GM12801 (cell line): ENCODE results near the gene CAPN1.

Source experiments
- TF ChIP-seq, protein P1 (sequence below): IDR thresholded peaks from one replicate; pipeline ENCODE4 v1.5.1; 2011; ENCODE audit warnings: control low read depth; ENCODE audit not compliant: insufficient read length; ENCODE audit errors: extremely low read depth

The CAPN1 gene

DNA sequence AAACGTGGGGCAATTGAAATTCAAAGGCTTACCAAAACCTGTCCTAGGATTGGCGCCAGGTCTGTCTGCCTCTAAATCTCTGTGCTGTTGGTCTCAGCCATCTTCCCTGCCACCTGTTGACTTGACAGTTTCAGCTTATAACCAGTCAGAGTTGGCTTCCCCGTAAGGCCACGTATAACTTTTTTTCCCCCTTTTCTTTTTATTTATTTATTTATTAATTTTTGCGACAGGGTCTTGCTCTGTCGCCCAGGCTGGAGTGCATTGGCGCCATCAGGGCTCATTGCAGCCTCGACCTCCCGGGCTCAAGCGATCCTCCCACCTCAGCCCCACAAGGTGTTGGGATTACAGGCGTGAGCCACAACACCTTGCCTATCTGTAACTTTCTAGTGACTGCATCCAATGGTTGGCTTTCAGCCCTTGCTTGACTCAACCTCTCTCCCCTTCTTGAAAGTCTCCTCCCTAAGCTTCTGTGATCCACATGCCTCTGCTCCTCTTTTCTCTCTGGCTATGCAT is 46.0 kb upstream of the CAPN1 start:
- TF ChIP-seq, protein P1, sequence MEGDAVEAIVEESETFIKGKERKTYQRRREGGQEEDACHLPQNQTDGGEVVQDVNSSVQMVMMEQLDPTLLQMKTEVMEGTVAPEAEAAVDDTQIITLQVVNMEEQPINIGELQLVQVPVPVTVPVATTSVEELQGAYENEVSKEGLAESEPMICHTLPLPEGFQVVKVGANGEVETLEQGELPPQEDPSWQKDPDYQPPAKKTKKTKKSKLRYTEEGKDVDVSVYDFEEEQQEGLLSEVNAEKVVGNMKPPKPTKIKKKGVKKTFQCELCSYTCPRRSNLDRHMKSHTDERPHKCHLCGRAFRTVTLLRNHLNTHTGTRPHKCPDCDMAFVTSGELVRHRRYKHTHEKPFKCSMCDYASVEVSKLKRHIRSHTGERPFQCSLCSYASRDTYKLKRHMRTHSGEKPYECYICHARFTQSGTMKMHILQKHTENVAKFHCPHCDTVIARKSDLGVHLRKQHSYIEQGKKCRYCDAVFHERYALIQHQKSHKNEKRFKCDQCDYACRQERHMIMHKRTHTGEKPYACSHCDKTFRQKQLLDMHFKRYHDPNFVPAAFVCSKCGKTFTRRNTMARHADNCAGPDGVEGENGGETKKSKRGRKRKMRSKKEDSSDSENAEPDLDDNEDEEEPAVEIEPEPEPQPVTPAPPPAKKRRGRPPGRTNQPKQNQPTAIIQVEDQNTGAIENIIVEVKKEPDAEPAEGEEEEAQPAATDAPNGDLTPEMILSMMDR, result no peak

DNA sequence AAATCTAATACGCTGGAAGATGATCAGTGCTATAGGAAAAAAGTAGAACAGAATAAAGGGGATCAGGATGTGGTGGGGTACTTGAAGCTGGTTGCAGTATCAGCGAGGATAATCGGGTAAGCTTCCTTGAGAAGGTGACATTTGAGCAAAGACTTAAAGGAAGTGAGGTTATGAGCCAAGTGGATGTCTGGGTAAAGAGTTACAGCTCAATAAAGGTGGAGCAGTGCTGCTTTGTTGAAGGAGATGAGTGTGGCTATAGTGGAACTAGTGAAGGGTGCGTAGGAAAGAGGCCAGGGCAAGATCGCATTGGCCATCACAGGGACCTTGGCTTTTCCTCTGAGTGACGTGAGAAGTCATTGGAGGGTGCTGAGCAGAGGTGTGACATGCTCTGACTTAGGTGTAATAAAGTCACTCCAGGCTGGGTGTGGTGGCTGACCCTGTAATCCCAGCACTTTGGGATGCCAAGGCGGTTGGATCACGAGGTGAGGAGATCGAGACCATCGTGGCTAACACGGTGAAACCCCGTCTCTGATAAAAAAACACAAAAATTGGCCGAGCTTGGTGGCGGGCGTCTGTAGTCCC is 45.1 kb upstream of the CAPN1 start:
- TF ChIP-seq, protein P1, result no peak

DNA sequence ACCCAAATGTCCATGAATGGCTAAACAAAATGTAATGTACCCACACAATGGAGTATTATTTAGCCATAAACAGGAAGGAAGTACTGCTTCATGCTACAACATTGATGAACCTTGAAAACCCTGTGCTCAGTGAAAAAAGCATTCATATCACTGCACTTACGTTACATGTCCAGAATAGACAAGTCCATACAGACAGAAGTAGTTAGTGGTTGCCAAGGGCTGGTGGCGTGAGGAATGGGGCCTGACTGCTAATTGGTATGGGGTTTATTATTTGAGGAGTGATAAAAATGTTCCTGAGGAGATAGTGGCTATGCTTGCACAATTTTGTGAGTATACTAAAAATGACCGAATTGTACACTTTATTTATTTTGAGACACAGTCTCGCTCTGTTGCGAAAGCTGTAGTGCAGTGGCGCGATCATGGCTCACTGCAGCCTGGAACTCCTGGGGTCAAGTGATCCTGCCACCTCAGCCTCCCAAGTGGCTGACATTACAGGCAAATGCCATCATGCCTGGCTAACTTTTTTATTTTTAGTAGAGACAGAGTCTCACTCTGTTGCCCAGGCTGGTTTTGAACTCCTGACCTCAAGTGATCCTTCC is 39.7 kb upstream of the CAPN1 start:
- TF ChIP-seq, protein P1, result no peak

DNA sequence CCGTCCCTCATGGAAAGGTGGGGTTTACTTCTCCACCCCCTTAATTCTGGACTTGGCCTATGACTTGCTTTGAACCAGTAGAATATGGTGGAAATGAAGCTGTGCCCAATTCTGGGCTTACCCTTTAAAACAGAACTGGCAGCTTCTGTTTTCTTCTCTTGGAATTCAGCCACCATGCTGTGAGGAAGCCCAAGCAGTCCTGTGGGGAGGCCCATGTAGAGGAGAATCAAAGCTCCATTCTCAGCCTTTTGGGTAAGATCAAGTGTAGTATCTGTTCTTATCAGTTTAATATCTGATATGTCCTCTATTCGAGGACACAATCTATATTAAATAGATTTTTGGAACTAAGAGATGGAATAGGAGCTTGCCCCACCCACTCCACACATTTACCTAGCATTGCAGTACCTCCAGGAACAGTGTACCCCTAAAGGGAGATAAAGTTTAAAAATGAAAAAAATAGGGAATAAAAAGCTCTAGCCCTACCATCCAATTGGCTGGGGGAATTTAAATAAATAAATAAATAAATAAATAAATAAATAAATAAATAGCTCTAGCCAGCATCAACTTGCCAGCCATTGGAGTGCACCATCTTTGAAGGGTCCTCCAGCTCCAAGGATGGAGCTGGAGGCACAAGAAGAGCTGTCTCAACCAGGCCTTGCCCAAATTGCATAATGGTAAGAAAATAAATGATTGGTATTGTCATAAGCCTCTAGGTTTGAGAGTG is 34.2 kb upstream of the CAPN1 start:
- TF ChIP-seq, protein P1, result no peak

DNA sequence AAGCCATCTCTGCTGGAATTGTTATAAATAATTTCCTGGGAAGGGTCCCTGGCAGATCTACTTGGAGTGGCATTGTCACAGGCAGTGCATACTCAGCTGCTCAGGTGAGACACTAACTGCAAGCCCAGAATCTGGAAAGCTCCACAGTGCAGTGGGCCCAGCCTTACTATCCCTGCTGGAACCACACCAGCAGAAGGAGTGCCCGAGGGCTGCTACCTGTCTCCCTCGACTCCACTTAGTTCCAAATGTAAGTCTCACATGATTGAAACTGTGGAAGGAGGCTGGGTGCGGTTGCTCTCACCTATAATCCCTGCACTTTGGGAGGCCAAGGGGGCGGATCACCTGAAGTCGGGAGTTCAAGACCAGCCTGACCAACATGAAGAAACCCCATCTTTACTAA is 33.1 kb upstream of the CAPN1 start:
- TF ChIP-seq, protein P1, result no peak

DNA sequence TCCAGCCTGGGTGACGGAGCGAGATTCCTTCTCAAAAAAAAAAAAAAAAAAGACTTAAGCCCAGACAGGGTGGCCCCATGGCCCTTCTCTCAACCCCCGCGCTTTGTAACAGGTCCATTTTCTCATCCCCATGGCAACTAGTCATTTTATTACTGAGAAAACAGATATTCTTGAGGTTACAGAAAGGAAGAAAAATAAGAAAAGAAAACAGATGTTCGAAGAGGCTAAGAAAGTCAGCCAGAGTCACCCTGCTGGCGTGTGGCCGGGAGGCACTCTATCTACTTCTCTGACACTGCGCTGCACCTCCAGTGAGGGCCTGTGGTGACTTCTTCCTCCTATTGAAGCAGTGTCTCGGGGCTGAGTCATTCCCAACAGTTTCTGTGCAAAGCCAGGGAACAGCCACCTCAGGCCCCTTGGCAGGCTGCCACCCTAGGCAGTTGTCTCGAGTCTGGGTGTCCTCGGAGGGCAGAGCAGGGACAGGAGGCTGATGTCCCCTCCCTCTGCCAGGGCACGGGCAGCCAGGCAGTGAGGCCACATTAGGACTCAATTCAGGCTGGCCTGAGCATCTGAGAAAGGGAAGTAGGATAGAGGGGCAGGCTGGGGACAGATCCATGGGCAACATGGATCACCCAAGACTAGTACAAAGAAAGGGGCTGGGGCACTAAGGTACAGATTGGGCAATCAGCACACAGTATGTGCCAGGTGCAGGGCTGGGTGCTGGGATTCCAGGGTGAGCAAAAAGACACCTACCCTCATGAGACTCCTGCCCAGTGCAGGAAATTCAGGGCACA is 31.0 kb upstream of the CAPN1 start:
- TF ChIP-seq, protein P1, result no peak
